Measurements from ENCODE around the gene ATXN10.

- TF ChIP-seq CTCF (IDR thresholded peaks at IDR 0.05; ENCODE audit: insufficient read depth, low read length, poor library complexity, severe bottlenecking) (no peak), EZH2phosphoT487 (conservative IDR thresholded peaks at IDR 0.05; ENCODE audit: low read length) (no peak)
Observed at GRCh38 chr22:45776313-45776585, 104.6 kb downstream of the ATXN10 start.
